NB4 (cell line): ENCODE results near the gene GDPD5.

Source experiments
- MYC ChIP-seq: IDR thresholded peaks from 2 replicates; pipeline ENCODE4 v1.6.1; 2011; ENCODE audit warnings: low read depth, low read length
- POLR2A ChIP-seq: IDR thresholded peaks from 2 replicates; pipeline ENCODE4 v1.6.1; 2011; ENCODE audit warnings: mild to moderate bottlenecking; ENCODE audit not compliant: insufficient read length; ENCODE audit errors: extremely low read depth
- TF ChIP-seq, protein P1 (sequence below): IDR thresholded peaks from one replicate; pipeline ENCODE4 v1.5.1; 2012; ENCODE audit warnings: low read depth, low read length
- TF ChIP-seq, protein P2 (sequence below): IDR thresholded peaks from 2 replicates; pipeline ENCODE4 v1.6.1; 2011; ENCODE audit warnings: low read depth, low read length

- TF ChIP-seq, protein P1, sequence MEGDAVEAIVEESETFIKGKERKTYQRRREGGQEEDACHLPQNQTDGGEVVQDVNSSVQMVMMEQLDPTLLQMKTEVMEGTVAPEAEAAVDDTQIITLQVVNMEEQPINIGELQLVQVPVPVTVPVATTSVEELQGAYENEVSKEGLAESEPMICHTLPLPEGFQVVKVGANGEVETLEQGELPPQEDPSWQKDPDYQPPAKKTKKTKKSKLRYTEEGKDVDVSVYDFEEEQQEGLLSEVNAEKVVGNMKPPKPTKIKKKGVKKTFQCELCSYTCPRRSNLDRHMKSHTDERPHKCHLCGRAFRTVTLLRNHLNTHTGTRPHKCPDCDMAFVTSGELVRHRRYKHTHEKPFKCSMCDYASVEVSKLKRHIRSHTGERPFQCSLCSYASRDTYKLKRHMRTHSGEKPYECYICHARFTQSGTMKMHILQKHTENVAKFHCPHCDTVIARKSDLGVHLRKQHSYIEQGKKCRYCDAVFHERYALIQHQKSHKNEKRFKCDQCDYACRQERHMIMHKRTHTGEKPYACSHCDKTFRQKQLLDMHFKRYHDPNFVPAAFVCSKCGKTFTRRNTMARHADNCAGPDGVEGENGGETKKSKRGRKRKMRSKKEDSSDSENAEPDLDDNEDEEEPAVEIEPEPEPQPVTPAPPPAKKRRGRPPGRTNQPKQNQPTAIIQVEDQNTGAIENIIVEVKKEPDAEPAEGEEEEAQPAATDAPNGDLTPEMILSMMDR: peak; percentile 85
- TF ChIP-seq MYC (no peak), POLR2A (no peak)
- TF ChIP-seq, protein P2, sequence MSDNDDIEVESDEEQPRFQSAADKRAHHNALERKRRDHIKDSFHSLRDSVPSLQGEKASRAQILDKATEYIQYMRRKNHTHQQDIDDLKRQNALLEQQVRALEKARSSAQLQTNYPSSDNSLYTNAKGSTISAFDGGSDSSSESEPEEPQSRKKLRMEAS: no peak
Measured at GRCh38 chr11:75532200-75533048, 6.7 kb upstream of the GDPD5 start.
